Colon (tissue), 2 donors: ENCODE data around the gene CHAT.
"Not testable (repeated sequence)": the region's sequence is repeated elsewhere in the genome, so short reads cannot be mapped to it uniquely, and the experiment has no call there.

Experiments used
- FAIRE-seq: peaks from 2 replicates; lab custom pipeline; 2012; peaks lifted over from hg19 to GRCh38; lab: Jason Lieb, UNC
- donor health status: control.
- donor health status: control.

The CHAT gene

GRCh38 chr10:49653273-49653929 is 39.6 kb downstream of the CHAT start:
- FAIRE-seq: no peak

- no peak for FAIRE-seq
These were observed 40.3 kb downstream of the CHAT start for GRCh38 chr10:49654036-49654693.

GRCh38 chr10:49655099-49655498 is 41.3 kb downstream of the CHAT start:
- no peak for FAIRE-seq

- no peak for FAIRE-seq
These were observed 43.1 kb downstream of the CHAT start for GRCh38 chr10:49656845-49657493.

GRCh38 chr10:49657606-49658005 is 43.8 kb downstream of the CHAT start:
- no peak for FAIRE-seq

GRCh38 chr10:49661140-49661856 is 47.5 kb downstream of the CHAT start:
- FAIRE-seq: no peak

- no peak for FAIRE-seq
These were observed 48.5 kb downstream of the CHAT start for GRCh38 chr10:49662169-49662830.

GRCh38 chr10:49663596-49663995 is 49.8 kb downstream of the CHAT start:
- no peak for FAIRE-seq

- FAIRE-seq: no peak
These were observed 50.4 kb downstream of the CHAT start for GRCh38 chr10:49664006-49664841.

GRCh38 chr10:49664842-49665355 is 51.1 kb downstream of the CHAT start:
- no peak for FAIRE-seq

- FAIRE-seq: no peak
These were observed 52.3 kb downstream of the CHAT start for GRCh38 chr10:49666054-49666615.

GRCh38 chr10:49666685-49667084 is 52.8 kb downstream of the CHAT start:
- FAIRE-seq: no peak

GRCh38 chr10:49667991-49668390 is 54.2 kb downstream of the CHAT start:
- FAIRE-seq: no peak

- no peak for FAIRE-seq
These were observed 54.8 kb downstream of the CHAT start for GRCh38 chr10:49668684-49669083.

GRCh38 chr10:49678827-49679479 is 65.1 kb downstream of the CHAT start:
- no peak for FAIRE-seq

GRCh38 chr10:49679480-49679893 is 65.7 kb downstream of the CHAT start, which contains the start of gene C10orf53:
Gene C10orf53, plus strand, starts transcription at chr10:49679651. Its CDS starts 47 bp downstream, at chr10:49679698.
- no peak for FAIRE-seq

- FAIRE-seq: not testable (repeated sequence)
These were observed 68.6 kb downstream of the CHAT start for GRCh38 chr10:49682449-49682848.

- no peak for FAIRE-seq
These were observed 69.0 kb downstream of the CHAT start for GRCh38 chr10:49682879-49683278.

GRCh38 chr10:49686651-49687050 is 72.8 kb downstream of the CHAT start:
- FAIRE-seq: no peak

GRCh38 chr10:49688261-49688846 is 74.5 kb downstream of the CHAT start:
- no peak for FAIRE-seq
